ENCODE results near the gene PRADC1.

Gene PRADC1

GRCh38 chr2:73258913-73259215 is 25.8 kb upstream of the PRADC1 start:
- no peak for DNase-seq (ENCODE audit: low read depth)

GRCh38 chr2:73258186-73258912 is 25.3 kb upstream of the PRADC1 start:
- no peak for DNase-seq (ENCODE audit: low read depth)

- DNase-seq (ENCODE audit: low read depth), result no peak
Measured at GRCh38 chr2:73257425-73258125, 24.5 kb upstream of the PRADC1 start.

- no peak for DNase-seq (ENCODE audit: low read depth)
Measured at GRCh38 chr2:73257021-73257420, 24.0 kb upstream of the PRADC1 start.

- DNase-seq (ENCODE audit: low read depth), result no peak
Measured at GRCh38 chr2:73256618-73256922, 23.5 kb upstream of the PRADC1 start.

- DNase-seq (ENCODE audit: low read depth), result no peak
Measured at GRCh38 chr2:73255907-73256617, 23.0 kb upstream of the PRADC1 start.

- no peak for DNase-seq (ENCODE audit: low read depth)
Measured at GRCh38 chr2:73255007-73255644, 22.1 kb upstream of the PRADC1 start.

- DNase-seq (ENCODE audit: low read depth), result no peak
Measured at GRCh38 chr2:73254343-73255006, 21.4 kb upstream of the PRADC1 start.

GRCh38 chr2:73253901-73254300 is 20.9 kb upstream of the PRADC1 start:
- no peak for DNase-seq (ENCODE audit: low read depth)

GRCh38 chr2:73253400-73253799 is 20.4 kb upstream of the PRADC1 start:
- no peak for DNase-seq (ENCODE audit: low read depth)

- no peak for DNase-seq (ENCODE audit: low read depth)
Measured at GRCh38 chr2:73252238-73253027, 19.4 kb upstream of the PRADC1 start.

- no peak for DNase-seq (ENCODE audit: low read depth)
Measured at GRCh38 chr2:73250872-73251846, 18.1 kb upstream of the PRADC1 start.

- DNase-seq (ENCODE audit: low read depth), result no peak
Measured at GRCh38 chr2:73249636-73250035, 16.6 kb upstream of the PRADC1 start.

- DNase-seq (ENCODE audit: low read depth), result no peak
Measured at GRCh38 chr2:73246850-73247249, 13.8 kb upstream of the PRADC1 start.

- DNase-seq (ENCODE audit: low read depth), result no peak
Measured at GRCh38 chr2:73244580-73244979, 11.5 kb upstream of the PRADC1 start.

- DNase-seq (ENCODE audit: low read depth), result no peak
Measured at GRCh38 chr2:73243884-73244570, 11.0 kb upstream of the PRADC1 start.

GRCh38 chr2:73239776-73240175 is 6.7 kb upstream of the PRADC1 start:
- no peak for DNase-seq (ENCODE audit: low read depth)

GRCh38 chr2:73238976-73239375 is 5.9 kb upstream of the PRADC1 start:
- no peak for DNase-seq (ENCODE audit: low read depth)

- DNase-seq (ENCODE audit: low read depth), result no peak
Measured at GRCh38 chr2:73238149-73238548, 5.1 kb upstream of the PRADC1 start.

- no peak for DNase-seq (ENCODE audit: low read depth)
Measured at GRCh38 chr2:73237168-73237567, 4.1 kb upstream of the PRADC1 start.
